Tibial nerve (tissue), 4 donors: ENCODE data around the gene ARHGEF28.

Experiments used
- EP300 ChIP-seq, 2 donors: sonication (generic); formaldehyde crosslinking; IDR thresholded peaks; one replicate each; pipeline ENCODE4 v1.6.1; 2017; ENCODE audit warnings: antibody characterized with exemption in 2 of 2, mild to moderate bottlenecking in 1 of 2
- POLR2A ChIP-seq, 2 donors: fragments of 450-650 bp; IDR thresholded peaks; one replicate each; pipeline ENCODE4 v1.6.1; 2017; ENCODE audit warnings: antibody characterized with exemption in 2 of 2, mild to moderate bottlenecking in 2 of 2, moderate library complexity in 2 of 2
- TF ChIP-seq, protein P1 (sequence below), 5 experiments: fragments of 200-600 bp in 3 of 5; fragments of 450-650 bp in 2 of 5; sonication (generic) in 3 of 5; IDR thresholded peaks; one replicate each; pipeline ENCODE4 v1.5.1; 2016 to 2019; ENCODE audit warnings: antibody characterized with exemption in 5 of 5, mild to moderate bottlenecking in 3 of 5, moderate library complexity in 2 of 5

DNA sequence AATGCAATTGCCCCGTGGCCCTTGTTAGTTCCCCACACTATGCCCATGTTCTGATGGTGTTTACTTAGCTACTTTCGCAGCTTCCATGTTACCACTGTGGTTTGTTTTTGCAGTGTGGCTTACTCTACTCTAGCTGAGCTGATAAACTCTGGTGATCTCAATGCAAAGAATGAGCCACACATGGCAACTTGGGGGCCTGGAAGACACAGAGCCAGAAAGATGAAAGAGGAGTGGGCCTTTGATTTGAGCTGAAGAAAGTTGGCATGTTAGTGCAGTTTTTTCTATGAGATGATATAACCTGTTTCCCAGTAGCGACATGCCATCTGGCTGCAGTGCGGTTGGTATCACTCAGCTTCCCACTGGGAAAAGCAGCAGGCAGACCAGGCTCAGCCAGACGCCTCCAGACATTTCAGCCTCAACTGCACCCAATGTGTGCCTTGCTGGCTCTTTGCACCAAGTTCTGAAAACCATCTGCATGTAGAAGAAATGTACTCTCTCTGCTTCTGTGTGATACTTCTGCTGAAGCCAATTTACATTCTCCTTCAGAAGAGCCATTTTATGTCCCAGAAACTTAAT lies 329.4 kb downstream of the ARHGEF28 start:
- TF ChIP-seq, protein P1, sequence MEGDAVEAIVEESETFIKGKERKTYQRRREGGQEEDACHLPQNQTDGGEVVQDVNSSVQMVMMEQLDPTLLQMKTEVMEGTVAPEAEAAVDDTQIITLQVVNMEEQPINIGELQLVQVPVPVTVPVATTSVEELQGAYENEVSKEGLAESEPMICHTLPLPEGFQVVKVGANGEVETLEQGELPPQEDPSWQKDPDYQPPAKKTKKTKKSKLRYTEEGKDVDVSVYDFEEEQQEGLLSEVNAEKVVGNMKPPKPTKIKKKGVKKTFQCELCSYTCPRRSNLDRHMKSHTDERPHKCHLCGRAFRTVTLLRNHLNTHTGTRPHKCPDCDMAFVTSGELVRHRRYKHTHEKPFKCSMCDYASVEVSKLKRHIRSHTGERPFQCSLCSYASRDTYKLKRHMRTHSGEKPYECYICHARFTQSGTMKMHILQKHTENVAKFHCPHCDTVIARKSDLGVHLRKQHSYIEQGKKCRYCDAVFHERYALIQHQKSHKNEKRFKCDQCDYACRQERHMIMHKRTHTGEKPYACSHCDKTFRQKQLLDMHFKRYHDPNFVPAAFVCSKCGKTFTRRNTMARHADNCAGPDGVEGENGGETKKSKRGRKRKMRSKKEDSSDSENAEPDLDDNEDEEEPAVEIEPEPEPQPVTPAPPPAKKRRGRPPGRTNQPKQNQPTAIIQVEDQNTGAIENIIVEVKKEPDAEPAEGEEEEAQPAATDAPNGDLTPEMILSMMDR (IDR thresholded peaks at IDR 0.05) = no peak
- TF ChIP-seq EP300 (IDR thresholded peaks at IDR 0.05) = no peak
- no peak for TF ChIP-seq POLR2A (IDR thresholded peaks at IDR 0.05)
